Panc1 (cell line): ENCODE results near the gene ZNF516. TPM values are rescaled to one million over a fixed set of nuclear protein-coding genes. Genes with fewer than 3 reads are reported as not detected.

Experiments used
- ATAC-seq: fragments of 200-7000 bp; cut with Tn5 transposase; 2 replicates; pipeline ENCODE4 v1.9.1; 2020; ENCODE audit warnings: mild to moderate bottlenecking, moderate library complexity
- BruUV-seq: library from RNA; stranded (reverse); fragments of 400-500 nt; replicated peaks from 2 replicates; lab custom pipeline; 2021; lab: Mats Ljungman, UMichigan
- CTCF ChIA-PET: fragments of 300-600 bp; sonication (Branson Sonifier 250); formaldehyde crosslinking; loops from one replicate; lab custom pipeline; 2022; ENCODE audit warnings: antibody characterized with exemption; lab: Charles Lee
- POLR2A ChIA-PET: fragments of 300-600 bp; sonication (Branson Sonifier 250); formaldehyde crosslinking; loops from one replicate; lab custom pipeline; 2022; ENCODE audit warnings: antibody characterized with exemption; lab: Charles Lee
- DNase-seq: peaks from one replicate; pipeline ENCODE4 v3.0.0-alpha.2; 2010; ENCODE audit warnings: low read depth, low spot score
- H3K27ac ChIP-seq: 2 replicates; pipeline ENCODE4 v1.5.1; 2011; ENCODE audit warnings: mild to moderate bottlenecking, low read length, inconsistent platforms
- H3K27me3 ChIP-seq: fragments of 200-500 bp; sonication (Bioruptor generic); 2 replicates; pipeline ENCODE4 v1.6.0; 2014; ENCODE audit warnings: low read length, inconsistent platforms; ENCODE audit not compliant: control insufficient read depth, insufficient read depth
- H3K36me3 ChIP-seq: fragments of 200-500 bp; sonication (Bioruptor generic); 2 replicates; pipeline ENCODE4 v1.5.1; 2014; ENCODE audit warnings: inconsistent platforms, mild to moderate bottlenecking, low read length, moderate library complexity; ENCODE audit not compliant: control insufficient read depth, insufficient read depth
- H3K4me1 ChIP-seq: 2 replicates; pipeline ENCODE4 v1.5.1; 2011; ENCODE audit warnings: inconsistent platforms, mild to moderate bottlenecking, low read length, moderate library complexity; ENCODE audit not compliant: control insufficient read depth, insufficient read depth
- H3K4me3 ChIP-seq, 2 experiments: 2 replicates each; pipeline ENCODE4 v1.5.1; 2011 to 2012; ENCODE audit warnings: low read depth in 2 of 2, low read length in 2 of 2, mild to moderate bottlenecking in 2 of 2, inconsistent platforms in 1 of 2, moderate library complexity in 1 of 2
- H3K9me3 ChIP-seq: fragments of 200-500 bp; sonication (Bioruptor generic); 2 replicates; pipeline ENCODE4 v1.5.1; 2014; ENCODE audit warnings: low read depth, mild to moderate bottlenecking, inconsistent platforms, low read length, moderate library complexity; ENCODE audit not compliant: control insufficient read depth, insufficient read depth
- CTCF ChIP-seq: fragments of 450-650 bp; IDR thresholded peaks from 2 replicates; pipeline ENCODE4 v1.5.1; 2017; ENCODE audit warnings: mild to moderate bottlenecking
- POLR2AphosphoS5 ChIP-seq: IDR thresholded peaks from 2 replicates; pipeline ENCODE4 v1.6.1; 2012; ENCODE audit warnings: mild to moderate bottlenecking, low read depth, low read length, moderate library complexity
- REST ChIP-seq, 2 experiments: IDR thresholded peaks; 2 replicates each; pipeline ENCODE4 v1.6.1; 2011 to 2012; ENCODE audit warnings: low read depth in 2 of 2, control low read depth in 1 of 2, low read length in 1 of 2, mild to moderate bottlenecking in 1 of 2, moderate library complexity in 1 of 2; ENCODE audit not compliant: insufficient read depth in 1 of 2
- SIN3A ChIP-seq: IDR thresholded peaks from 2 replicates; pipeline ENCODE4 v1.6.1; 2012; ENCODE audit warnings: low read depth, mild to moderate bottlenecking, low read length, moderate library complexity, borderline replicate concordance; ENCODE audit not compliant: insufficient read depth
- TCF7L2 ChIP-seq: IDR thresholded peaks from 2 replicates; pipeline ENCODE4 v1.6.1; 2011; ENCODE audit warnings: mild to moderate bottlenecking, low read depth, low read length, inconsistent platforms
- in situ Hi-C: cut with HindIII; loops from 2 replicates; pipeline ENCODE4 v1.10.0; 2016; ENCODE audit warnings: low sequenced_read_pairs, low pct_unique_long_range_greater_than_20kb
- intact Hi-C: fragments of 100-400 bp; cut with micrococcal nuclease; formaldehyde crosslinking; loops from one replicate; pipeline ENCODE4 v1.10.0; 2022; ENCODE audit not compliant: unreplicated experiment
- total RNA-seq: library from RNA; stranded (reverse); gene quantifications from one replicate; pipeline ENCODE4 v1.2.1, GENCODE V29; 2021; ENCODE audit not compliant: unreplicated experiment

Gene ZNF516
- total RNA-seq, 1 experiment from 2014 or later, result 28.6 TPM

GRCh38 chr18:76398295-76398694, 96.7 kb downstream of the ZNF516 start:
- TF ChIP-seq TCF7L2 (no peak), SIN3A (no peak), POLR2AphosphoS5 (no peak), CTCF (no peak), REST (IDR thresholded peaks at IDR 0.05; ENCODE audit: insufficient read depth in 1 of 2, low read depth in 2 of 2, low read length in 1 of 2) (no peak)
- in situ Hi-C loops (no loop called here), intact Hi-C loops (loop anchor here (5.0 kb wide), 1 partner anchor 94 kb away; no protein-coding TSS in a partner anchor)
- BruUV-seq, result no TSS peak
- ChIA-PET POLR2A (no interaction called here), CTCF (interaction anchor here (1.0 to 2.0 kb wide), 5 partner anchors 27 to 311 kb away, joined by 4 to 16 read pairs (median 5); no protein-coding TSS in a partner anchor)
- 0 out of 2 replicates have a peak, but pooled peaks cover 8% of the 10 kb centered on the region for H3K4me1 ChIP-seq
- no peaks in the 10 kb centered on the region for H3K27me3 ChIP-seq
- H3K4me3 ChIP-seq, result no peak overlapping the region
- no peaks in the 10 kb centered on the region for H3K36me3 ChIP-seq
- ATAC-seq (no peak), DNase-seq (no peak)
- no peak overlapping the region for H3K27ac ChIP-seq
- H3K9me3 ChIP-seq, result no peaks in the 10 kb centered on the region

DNA sequence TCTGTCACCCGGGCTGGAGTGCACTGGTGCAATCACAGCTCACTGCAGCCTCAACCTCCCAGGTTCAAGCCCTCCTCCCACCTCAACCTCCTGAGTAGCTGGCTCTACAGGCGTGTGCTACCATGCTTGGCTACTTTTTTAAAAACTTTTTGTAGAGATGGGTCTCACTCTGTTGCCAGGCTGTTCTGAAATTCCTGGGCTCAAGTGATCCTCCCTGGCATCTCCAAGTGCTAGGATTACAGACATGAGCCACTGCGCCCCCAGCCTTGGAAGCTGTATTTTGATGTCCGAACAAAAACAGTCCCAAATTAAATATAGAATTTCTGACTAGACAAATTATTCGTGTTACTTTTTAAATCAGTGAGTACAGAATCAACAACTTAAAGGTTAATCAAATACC, 97.4 kb downstream of the ZNF516 start:
- ATAC-seq (no peak), DNase-seq (no peak)
- ChIA-PET CTCF (interaction anchor here (2.0 kb wide), 1 partner anchor 312 kb away, joined by 16 read pairs; no protein-coding TSS in a partner anchor), POLR2A (no interaction called here)
- in situ Hi-C loops, result no loop called here
- Histone ChIP-seq H3K27ac (no peak overlapping the region), H3K36me3 (no peaks in the 10 kb centered on the region), H3K4me1 (0 out of 2 replicates have a peak, but pooled peaks cover 8% of the 10 kb centered on the region), H3K4me3 (no peak overlapping the region), H3K9me3 (no peaks in the 10 kb centered on the region), H3K27me3 (no peaks in the 10 kb centered on the region)
- intact Hi-C loops, result loop anchor here (5.0 kb wide), 1 partner anchor 95 kb away; no protein-coding TSS in a partner anchor
- TSS peak; percentile 52 for BruUV-seq
- no peak for TF ChIP-seq SIN3A
- TF ChIP-seq CTCF, result no peak
- no peak for TF ChIP-seq TCF7L2
- TF ChIP-seq REST (IDR thresholded peaks at IDR 0.05; ENCODE audit: insufficient read depth in 1 of 2, low read depth in 2 of 2, low read length in 1 of 2), result no peak
- no peak for TF ChIP-seq POLR2AphosphoS5
